ENCODE results near the gene SEMA7A. TPM values are rescaled to one million over a fixed set of nuclear protein-coding genes. Genes with fewer than 3 reads are reported as not detected.

SEMA7A gene
- total and polyA plus RNA-seq, 2 of the 4 experiments (the other 2 are of a cell fraction): 30.5 to 87.3 TPM

DNA sequence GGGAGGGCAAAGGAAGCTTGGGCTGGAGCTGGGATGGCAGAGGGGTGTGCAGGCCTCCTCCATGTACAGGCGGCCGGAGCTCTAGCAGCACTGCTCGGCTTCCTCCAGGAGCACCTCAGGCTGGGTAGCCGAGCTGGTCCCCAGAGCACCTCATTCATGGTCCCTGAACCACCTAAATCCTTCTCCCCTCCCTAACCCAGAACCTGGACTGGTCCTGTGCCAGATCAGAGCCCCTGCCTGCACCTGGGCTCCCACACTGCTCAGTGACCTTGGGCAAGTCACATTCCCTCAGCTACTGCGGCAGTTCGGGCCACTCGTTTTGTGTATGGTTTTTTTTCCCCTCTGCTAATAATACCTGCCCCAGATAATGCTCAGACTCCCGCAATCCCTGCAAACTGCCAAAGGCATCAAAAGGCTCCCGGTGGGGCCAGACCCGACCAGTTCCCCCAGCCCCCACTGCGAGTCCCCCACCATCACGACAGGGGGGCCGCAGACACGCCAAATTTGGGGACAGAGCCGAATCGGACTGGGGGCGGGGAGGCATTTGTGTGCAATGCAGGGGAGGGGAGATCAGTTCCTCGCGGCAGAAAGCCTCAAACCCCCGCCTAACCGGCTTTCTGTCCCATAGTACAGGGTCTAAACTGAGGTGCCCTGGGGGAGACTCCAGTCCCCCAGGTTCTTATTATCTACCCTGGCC, 1.3 kb downstream of the SEMA7A start (continued):
- no peak for TF ChIP-seq RAD21 (IDR thresholded peaks at IDR 0.05; ENCODE audit: low read length)

DNA sequence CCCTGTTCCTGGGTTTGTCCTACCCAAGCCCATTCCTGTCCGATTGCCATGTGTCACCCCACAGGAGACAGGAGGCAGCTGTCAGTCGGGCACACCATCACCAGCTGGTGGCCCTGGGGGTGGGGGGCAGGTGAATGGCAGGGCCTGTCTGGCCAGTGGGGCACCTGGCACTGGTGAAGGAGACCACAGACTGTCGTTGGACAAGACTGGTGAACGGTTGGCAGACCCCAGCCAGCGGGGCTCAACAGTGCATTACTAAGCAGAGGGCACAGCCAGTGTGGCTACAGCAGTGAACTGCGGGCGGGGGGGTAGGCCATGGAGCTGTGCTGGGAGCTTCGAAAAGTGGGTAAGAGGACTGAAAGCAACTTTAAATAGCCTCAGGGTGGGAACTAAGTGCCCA, 2.1 kb downstream of the SEMA7A start:
- WGBS, 2 experiments (ENCODE audit: extremely low coverage in 2 of 2, insufficient read length in 1 of 2): 74% methylated on average over 5 of the region's 8 CpGs; no CpG with 5 or more reads in 1 of the 2 experiments
- Histone ChIP-seq H4K8ac (ENCODE audit: low read depth in 2 of 2, low read length in 2 of 2) (no peak overlapping the region), H3K79me1 (ENCODE audit: low read depth in 1 of 2, low read length in 2 of 2) (peaks cover 8 to 74% of the 10 kb centered on the region in 2 experiments; a peak in 3 of 4 replicates), H3K56ac (ENCODE audit: extremely low read depth, insufficient read depth, low read length) (no peak overlapping the region), H3K4me2 (ENCODE audit: low read depth, low read length) (peak overlapping the region; percentile 74; the same call in 1 of the 2 replicates), H3K18ac (ENCODE audit: low read depth, low read length) (no peak overlapping the region), H2AK9ac (replicated peaks; ENCODE audit: low read depth, low read length, poor library complexity) (peak overlapping the region; percentile 21), H3K4ac (ENCODE audit: low read depth, low read length) (0 out of 2 replicates have a peak overlapping the region, but pooled peaks have one; percentile 15), H2BK120ac (ENCODE audit: low read depth, low read length) (no peak overlapping the region), H3K14ac (replicated peaks; ENCODE audit: low read depth, low read length) (0 out of 2 replicates have a peak overlapping the region, but pooled peaks have one; percentile 7), H3K27ac (ENCODE audit: insufficient read depth, low read length) (no peak overlapping the region), H4K5ac (ENCODE audit: low read depth, low read length) (no peak overlapping the region), H3K4me3 (ENCODE audit: insufficient read depth, low read depth, low read length) (no peak overlapping the region), H2AK5ac (ENCODE audit: low read depth, low read length) (no peak overlapping the region), H3K4me1 (ENCODE audit: control insufficient read depth, insufficient read depth, low read length) (peaks cover 20% of the 10 kb centered on the region), H3K9me1 (ENCODE audit: insufficient read depth, low read length) (peaks cover 31% of the 10 kb centered on the region), H4K20me1 (ENCODE audit: insufficient read depth, low read length) (peaks cover 49% of the 10 kb centered on the region), H4K91ac (ENCODE audit: insufficient read depth, low read depth, low read length) (no peak overlapping the region), H3K27me3 (ENCODE audit: control insufficient read depth, insufficient read depth, low read length) (no peaks in the 10 kb centered on the region), H2BK15ac (ENCODE audit: low read depth, low read length) (no peak overlapping the region), H2BK5ac (ENCODE audit: low read depth, low read length, poor library complexity, severe bottlenecking) (no peak overlapping the region), H2BK20ac (ENCODE audit: low read depth, low read length) (no peak overlapping the region), H3K36me3 (ENCODE audit: control insufficient read depth, insufficient read depth, low read length) (no peaks in the 10 kb centered on the region), H3K9ac (ENCODE audit: low read depth, low read length) (no peak overlapping the region), H3K23ac (ENCODE audit: low read depth, low read length) (no peak overlapping the region), H2AFZ (replicated peaks; ENCODE audit: low read length, poor library complexity) (no peak overlapping the region), H3K9me3 (ENCODE audit: control insufficient read depth, insufficient read depth, low read length) (no peaks in the 10 kb centered on the region)
- dilution Hi-C loops (cut with HindIII; ENCODE audit: low sequenced_read_pairs, unreplicated experiment) (no loop called here), in situ Hi-C loops (cut with MboI; ENCODE audit: low sequenced_read_pairs) (no loop called here), intact Hi-C loops (cut with micrococcal nuclease) (no loop called here)
- ATAC-seq (ENCODE audit: low read depth): no peak
- CTCF ChIA-PET: interaction anchor here (0.7 to 1.5 kb wide), 2 partner anchors 30 to 49 kb away, joined by 4 to 5 read pairs; partner anchors contain the start of gene UBL7
- POLR2A ChIA-PET (ENCODE audit: unreplicated experiment): no interaction called here
- BruUV-seq (replicated peaks): no TSS peak
- DNase-seq: no peak
- no peak for TF ChIP-seq RAD21 (IDR thresholded peaks at IDR 0.05; ENCODE audit: low read length)
- TF ChIP-seq MXI1 (IDR thresholded peaks at IDR 0.05; ENCODE audit: borderline replicate concordance, low read depth, low read length): no peak
- TF ChIP-seq USF2 (IDR thresholded peaks at IDR 0.05; ENCODE audit: low read depth, low read length): no peak
- TF ChIP-seq RFX5 (IDR thresholded peaks at IDR 0.05; ENCODE audit: low read depth, low read length): no peak
- no peak for TF ChIP-seq BHLHE40 (IDR thresholded peaks at IDR 0.05; ENCODE audit: low read depth, low read length)
- no peak for TF ChIP-seq RCOR1 (IDR thresholded peaks at IDR 0.05; ENCODE audit: insufficient replicate concordance, low read length)
- TF ChIP-seq MAZ (IDR thresholded peaks at IDR 0.05; ENCODE audit: borderline replicate concordance, low read depth, low read length): no peak
- TF ChIP-seq CHD1 (IDR thresholded peaks at IDR 0.05; ENCODE audit: low read depth, low read length): no peak
- no peak for TF ChIP-seq CTCF (conservative IDR thresholded peaks at IDR 0.05; ENCODE audit: low read depth, low read length)
- no peak for TF ChIP-seq POLR2A (IDR thresholded peaks at IDR 0.05; ENCODE audit: low read depth, low read length)
- no peak for TF ChIP-seq MAFK (IDR thresholded peaks at IDR 0.05; ENCODE audit: low read depth, low read length)
- TF ChIP-seq, protein P1, sequence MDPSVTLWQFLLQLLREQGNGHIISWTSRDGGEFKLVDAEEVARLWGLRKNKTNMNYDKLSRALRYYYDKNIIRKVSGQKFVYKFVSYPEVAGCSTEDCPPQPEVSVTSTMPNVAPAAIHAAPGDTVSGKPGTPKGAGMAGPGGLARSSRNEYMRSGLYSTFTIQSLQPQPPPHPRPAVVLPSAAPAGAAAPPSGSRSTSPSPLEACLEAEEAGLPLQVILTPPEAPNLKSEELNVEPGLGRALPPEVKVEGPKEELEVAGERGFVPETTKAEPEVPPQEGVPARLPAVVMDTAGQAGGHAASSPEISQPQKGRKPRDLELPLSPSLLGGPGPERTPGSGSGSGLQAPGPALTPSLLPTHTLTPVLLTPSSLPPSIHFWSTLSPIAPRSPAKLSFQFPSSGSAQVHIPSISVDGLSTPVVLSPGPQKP (IDR thresholded peaks at IDR 0.05; ENCODE audit: borderline replicate concordance, low read depth, low read length): no peak
- TF ChIP-seq SMC3 (IDR thresholded peaks at IDR 0.05; ENCODE audit: low read depth, low read length): no peak
